ENCODE data around the gene SDR42E1. TPM values are rescaled to one million over a fixed set of nuclear protein-coding genes. Genes with fewer than 3 reads are reported as not detected.

Gene SDR42E1
- total and polyA plus RNA-seq, 2 of the 8 experiments (the other 6 are each of a cell fraction or from before 2014, with no cell fraction given) = 0.03 TPM; not detected in 1

GRCh38 chr16:82031116-82032084, 20.1 kb upstream of the SDR42E1 start:
- H2BK20ac ChIP-seq (ENCODE audit: low read length) = no peak overlapping the region
- WGBS, 2 experiments (ENCODE audit: extremely low coverage in 1 of 2, insufficient coverage in 1 of 2, insufficient read length in 1 of 2, insufficient replicate concordance in 2 of 2, low coverage in 1 of 2, low lambda C conversion rate in 2 of 2, missing lambda C conversion rate in 1 of 2) = 76% methylated on average over 13 of the region's 13 CpGs; no CpG with 5 or more reads in 1 of the 2 experiments
- H3K23ac ChIP-seq (ENCODE audit: insufficient read length) = no peak overlapping the region
- H3K4me2 ChIP-seq (ENCODE audit: insufficient read depth in 1 of 2, low read depth in 2 of 2, low read length in 2 of 2) = no peak overlapping the region
- H3K9ac ChIP-seq (replicated peaks in 1 of 4; ENCODE audit: extremely low read depth in 1 of 4, low read depth in 3 of 4, low read length in 3 of 4) = no peak overlapping the region
- no peak overlapping the region for H3K4ac ChIP-seq (replicated peaks; ENCODE audit: insufficient read length, low read depth, low read length)
- H3K23me2 ChIP-seq (ENCODE audit: low read depth, low read length) = no peaks in the 10 kb centered on the region; the same call in 1 of the 2 replicates
- H3K4me1 ChIP-seq (replicated peaks in 1 of 4; ENCODE audit: control insufficient read depth in 3 of 4, insufficient read depth in 4 of 4, low read length in 3 of 4) = no peaks in the 10 kb centered on the region; a peak in 1 of 7 replicates
- peaks cover 0 to 2% of the 10 kb centered on the region in 2 experiments for H4K20me1 ChIP-seq (replicated peaks in 1 of 2; ENCODE audit: control insufficient read depth in 1 of 2, insufficient read depth in 2 of 2, low read length in 2 of 2)
- no peak overlapping the region for H2AK5ac ChIP-seq (ENCODE audit: low read depth, low read length)
- DNase-seq (ENCODE audit: low read depth in 1 of 2, low spot score in 2 of 2) (no peak), FAIRE-seq (peak; percentile 52)
- H2BK15ac ChIP-seq (ENCODE audit: low read length) = no peak overlapping the region
- H3K14ac ChIP-seq (ENCODE audit: insufficient read length) = no peak overlapping the region
- H2AFZ ChIP-seq (ENCODE audit: low read length) = no peak overlapping the region
- H3K9me3 ChIP-seq (ENCODE audit: insufficient read depth in 2 of 2, low read depth in 1 of 2, low read length in 1 of 2) = no peaks in the 10 kb centered on the region
- no peaks in the 10 kb centered on the region for H3K79me2 ChIP-seq (ENCODE audit: control insufficient read depth in 1 of 2, insufficient read depth in 2 of 2, low read length in 2 of 2)
- H2BK12ac ChIP-seq (ENCODE audit: low read depth, low read length) = peak overlapping the region; percentile 30; the same call in 1 of the 2 replicates
- no peak overlapping the region for H3K27ac ChIP-seq (ENCODE audit: low read depth, low read length)
- H3K56ac ChIP-seq (replicated peaks; ENCODE audit: insufficient read length, low read depth, low read length) = no peak overlapping the region
- H3K79me1 ChIP-seq (ENCODE audit: low read depth, low read length) = no peaks in the 10 kb centered on the region
- H4K8ac ChIP-seq (ENCODE audit: extremely low read depth, insufficient read depth, low read length) = no peak overlapping the region
- H3K18ac ChIP-seq (ENCODE audit: extremely low read depth, low read length) = no peak overlapping the region
- CTCF ChIA-PET (ENCODE audit: partially characterized antibody) = interaction anchor here (0.6 to 5.5 kb wide), 31 partner anchors 9 to 513 kb away, joined by 3 to 43 read pairs (median 4); no protein-coding TSS in a partner anchor
- H2BK120ac ChIP-seq (replicated peaks; ENCODE audit: low read depth, low read length) = no peak overlapping the region
- H4K91ac ChIP-seq (replicated peaks; ENCODE audit: insufficient read length, low read length) = no peak overlapping the region
- no peak overlapping the region for H2BK5ac ChIP-seq (ENCODE audit: low read depth, low read length)
- POLR2A ChIA-PET (ENCODE audit: partially characterized antibody) = no interaction called here
- no peaks in the 10 kb centered on the region for H3K27me3 ChIP-seq (replicated peaks in 1 of 4; ENCODE audit: control insufficient read depth in 3 of 4, extremely low read depth in 1 of 4, insufficient read depth in 3 of 4, low read length in 3 of 4)
- no peak overlapping the region for H3K4me3 ChIP-seq (ENCODE audit: extremely low read depth in 1 of 4, insufficient read depth in 2 of 4, low read depth in 3 of 4, low read length in 4 of 4)
- H4K5ac ChIP-seq (ENCODE audit: insufficient read length, low read depth, low read length) = no peak overlapping the region
- no peaks in the 10 kb centered on the region for H3K36me3 ChIP-seq (ENCODE audit: control insufficient read depth in 2 of 4, insufficient read depth in 4 of 4, low read length in 3 of 4)
- TF ChIP-seq PHF8 (conservative IDR thresholded peaks at IDR 0.05; ENCODE audit: low read depth, low read length) (no peak), RAD21 (IDR thresholded peaks at IDR 0.05 in 1 of 2, conservative IDR thresholded peaks at IDR 0.05 in 1 of 2; ENCODE audit: low read depth in 2 of 2, low read length in 2 of 2) (peak; percentile 86 to 92), SP2 (IDR thresholded peaks at IDR 0.05; ENCODE audit: low read length) (no peak), HDAC2 (IDR thresholded peaks at IDR 0.05; ENCODE audit: borderline replicate concordance in 1 of 2, low read depth in 2 of 2, low read length in 2 of 2) (no peak), RXRA (IDR thresholded peaks at IDR 0.05; ENCODE audit: insufficient read depth, low read depth, low read length) (no peak), TAF1 (IDR thresholded peaks at IDR 0.05; ENCODE audit: low read depth, low read length) (no peak), YY1 (IDR thresholded peaks at IDR 0.05; ENCODE audit: low read depth, low read length) (no peak), SUZ12 (IDR thresholded peaks at IDR 0.05; ENCODE audit: low read length) (no peak), KDM4A (IDR thresholded peaks at IDR 0.05; ENCODE audit: low read depth, low read length, severe bottlenecking) (no peak), TCF12 (IDR thresholded peaks at IDR 0.05; ENCODE audit: low read depth, low read length) (no peak), TEAD4 (IDR thresholded peaks at IDR 0.05; ENCODE audit: low read depth, low read length) (no peak)

Data from H1 (cell line).